Activated CD8-positive, alpha-beta memory T cell treated with anti-CD3 and anti-CD28 coated beads, Interleukin-2, amount 50 U/mL, for 24 hours (primary cell): Measurements from ENCODE around the gene CACNA2D3.

Experiments used
- DNase-seq: peaks from one replicate; pipeline ENCODE4 v3.0.0-alpha.2; 2020; ENCODE audit errors: extremely low read depth

Gene CACNA2D3

GRCh38 chr3:54917862-54918261, 795.5 kb downstream of the CACNA2D3 start:
- no peak for DNase-seq

GRCh38 chr3:54918516-54918915, 796.2 kb downstream of the CACNA2D3 start:
- DNase-seq, result no peak

- no peak for DNase-seq
These were observed 805.9 kb downstream of the CACNA2D3 start, which contains the start of gene LRTM1 for GRCh38 chr3:54928046-54928770. Gene LRTM1 (minus strand): TSS chr3:54928059. CDS start chr3:54927911, 148 bp downstream.

GRCh38 chr3:54931182-54931581, 808.8 kb downstream of the CACNA2D3 start:
- DNase-seq, result no peak

GRCh38 chr3:54932606-54933005, 810.3 kb downstream of the CACNA2D3 start:
- DNase-seq, result no peak

GRCh38 chr3:54935869-54936268, 813.5 kb downstream of the CACNA2D3 start:
- no peak for DNase-seq

GRCh38 chr3:54936561-54936960, 814.2 kb downstream of the CACNA2D3 start:
- DNase-seq, result no peak

- DNase-seq, result no peak
These were observed 817.4 kb downstream of the CACNA2D3 start for GRCh38 chr3:54939557-54940300.

GRCh38 chr3:54940971-54941370, 818.6 kb downstream of the CACNA2D3 start:
- DNase-seq, result no peak

- no peak for DNase-seq
These were observed 819.5 kb downstream of the CACNA2D3 start for GRCh38 chr3:54941690-54942362.

GRCh38 chr3:54949491-54950044, 827.2 kb downstream of the CACNA2D3 start:
- no peak for DNase-seq

- DNase-seq, result no peak
These were observed 828.1 kb downstream of the CACNA2D3 start for GRCh38 chr3:54950391-54951003.

- DNase-seq, result no peak
These were observed 829.1 kb downstream of the CACNA2D3 start for GRCh38 chr3:54951405-54951804.

GRCh38 chr3:54954022-54954421, 831.7 kb downstream of the CACNA2D3 start:
- DNase-seq, result no peak

GRCh38 chr3:54954521-54954920, 832.2 kb downstream of the CACNA2D3 start:
- no peak for DNase-seq

- no peak for DNase-seq
These were observed 833.1 kb downstream of the CACNA2D3 start for GRCh38 chr3:54955496-54955895.

GRCh38 chr3:54955941-54956340, 833.6 kb downstream of the CACNA2D3 start:
- DNase-seq, result no peak

- DNase-seq, result no peak
These were observed 835.4 kb downstream of the CACNA2D3 start for GRCh38 chr3:54957711-54958110.

- no peak for DNase-seq
These were observed 837.7 kb downstream of the CACNA2D3 start for GRCh38 chr3:54960082-54960481.

- DNase-seq, result no peak
These were observed 838.3 kb downstream of the CACNA2D3 start for GRCh38 chr3:54960701-54961100.

- no peak for DNase-seq
These were observed 839.8 kb downstream of the CACNA2D3 start for GRCh38 chr3:54962200-54962599.

- DNase-seq, result no peak
These were observed 841.3 kb downstream of the CACNA2D3 start for GRCh38 chr3:54963641-54964040.
